ENCODE measurements around the gene PPP1R18.
"Not testable (repeated sequence)": the region's sequence is repeated elsewhere in the genome, so short reads cannot be mapped to it uniquely, and the experiment has no call there.

The PPP1R18 gene, protein sequence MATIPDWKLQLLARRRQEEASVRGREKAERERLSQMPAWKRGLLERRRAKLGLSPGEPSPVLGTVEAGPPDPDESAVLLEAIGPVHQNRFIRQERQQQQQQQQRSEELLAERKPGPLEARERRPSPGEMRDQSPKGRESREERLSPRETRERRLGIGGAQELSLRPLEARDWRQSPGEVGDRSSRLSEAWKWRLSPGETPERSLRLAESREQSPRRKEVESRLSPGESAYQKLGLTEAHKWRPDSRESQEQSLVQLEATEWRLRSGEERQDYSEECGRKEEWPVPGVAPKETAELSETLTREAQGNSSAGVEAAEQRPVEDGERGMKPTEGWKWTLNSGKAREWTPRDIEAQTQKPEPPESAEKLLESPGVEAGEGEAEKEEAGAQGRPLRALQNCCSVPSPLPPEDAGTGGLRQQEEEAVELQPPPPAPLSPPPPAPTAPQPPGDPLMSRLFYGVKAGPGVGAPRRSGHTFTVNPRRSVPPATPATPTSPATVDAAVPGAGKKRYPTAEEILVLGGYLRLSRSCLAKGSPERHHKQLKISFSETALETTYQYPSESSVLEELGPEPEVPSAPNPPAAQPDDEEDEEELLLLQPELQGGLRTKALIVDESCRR

GRCh38 chr6:30686009-30686907 is at the start of gene PPP1R18:
TSS of gene PPP1R18 (minus strand) at chr6:30686645. CDS start at chr6:30686018, 627 bp downstream.
- peak; percentile 31 for DNase-seq (ENCODE audit: low read depth)

- DNase-seq (ENCODE audit: low read depth): no peak
Measured at GRCh38 chr6:30735668-30736314, 49.3 kb upstream of the PPP1R18 start.

DNA sequence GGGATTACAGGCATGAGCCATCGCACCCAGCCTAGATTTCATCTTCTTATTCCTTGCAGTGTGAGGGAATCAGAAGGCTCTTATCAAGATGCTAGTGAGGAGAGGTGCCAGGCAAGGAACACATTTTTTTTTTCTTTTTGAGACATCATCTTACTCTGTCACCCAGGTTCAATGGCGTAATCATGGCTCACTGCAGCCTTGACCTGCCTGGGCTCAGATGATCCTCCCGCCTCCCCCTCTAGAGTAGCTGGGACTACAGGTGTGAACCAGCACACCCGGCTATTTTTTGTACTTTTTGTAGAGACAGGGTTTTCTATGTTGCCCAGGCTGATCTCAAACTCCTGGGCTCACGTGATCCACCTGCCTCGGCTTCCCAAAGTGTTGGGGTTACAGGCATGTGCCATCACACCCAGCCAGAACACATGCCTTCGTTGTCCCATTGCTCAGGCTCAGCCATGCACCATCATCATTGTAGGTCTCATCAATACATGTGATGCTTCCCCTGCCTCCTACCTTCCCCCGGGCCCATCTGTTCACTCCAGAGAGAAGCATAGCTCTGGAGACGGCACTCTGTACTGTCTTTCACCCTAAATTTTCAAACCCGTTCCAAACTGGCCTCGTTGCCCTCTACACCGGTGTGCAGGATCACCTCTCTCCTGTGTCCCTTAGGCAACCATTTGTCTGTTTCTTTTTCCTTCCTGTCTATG is 45.9 kb upstream of the PPP1R18 start:
- DNase-seq (ENCODE audit: low read depth): no peak

GRCh38 chr6:30730601-30731435 is 44.4 kb upstream of the PPP1R18 start:
- DNase-seq (ENCODE audit: low read depth): peak; percentile 69

- peak; percentile 80 for DNase-seq (ENCODE audit: low read depth)
Measured at GRCh38 chr6:30727920-30728553, 41.6 kb upstream of the PPP1R18 start.

DNA sequence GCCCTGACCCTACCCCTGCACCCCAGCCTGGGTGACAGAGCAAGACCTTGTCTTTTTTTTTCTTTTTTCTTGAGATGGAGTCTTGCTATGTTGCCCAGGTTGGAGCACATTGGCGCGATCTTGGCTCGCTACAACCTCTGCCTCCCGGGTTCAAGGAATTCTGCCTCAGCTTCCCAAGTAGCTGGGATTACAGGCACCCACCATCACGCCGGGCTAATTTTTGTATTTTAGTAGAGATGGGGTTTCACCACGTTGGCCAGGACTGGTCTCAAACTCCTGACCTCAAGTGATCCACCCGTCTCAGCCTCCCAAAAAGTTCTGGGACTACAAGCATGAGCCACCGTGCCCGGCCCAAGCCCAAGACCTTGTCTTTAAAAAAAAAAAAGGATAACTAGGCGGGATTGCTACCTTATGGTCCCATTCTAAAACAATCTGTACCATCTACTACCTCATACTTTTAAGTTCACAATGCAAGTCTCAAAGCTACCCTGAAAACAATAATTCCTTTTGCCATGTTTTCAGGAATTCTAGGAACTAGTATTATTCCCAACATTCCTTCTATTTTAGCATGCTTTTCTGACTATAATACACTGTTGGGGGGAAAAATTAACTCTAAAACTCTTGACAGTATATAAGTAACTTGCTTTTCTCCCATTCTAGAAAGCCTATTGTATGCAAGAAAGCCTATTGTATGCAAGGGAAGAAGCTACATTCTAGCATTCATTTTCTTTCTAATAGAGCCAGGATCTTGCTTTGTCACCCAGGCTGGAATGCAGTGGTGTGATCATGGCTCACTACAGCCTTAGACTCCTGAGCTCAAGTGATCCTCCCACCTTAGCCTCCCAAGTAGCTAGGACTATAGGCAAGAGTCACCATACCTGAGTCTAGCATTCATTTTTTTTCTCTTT is 40.3 kb upstream of the PPP1R18 start:
- no peak for DNase-seq (ENCODE audit: low read depth)

DNA sequence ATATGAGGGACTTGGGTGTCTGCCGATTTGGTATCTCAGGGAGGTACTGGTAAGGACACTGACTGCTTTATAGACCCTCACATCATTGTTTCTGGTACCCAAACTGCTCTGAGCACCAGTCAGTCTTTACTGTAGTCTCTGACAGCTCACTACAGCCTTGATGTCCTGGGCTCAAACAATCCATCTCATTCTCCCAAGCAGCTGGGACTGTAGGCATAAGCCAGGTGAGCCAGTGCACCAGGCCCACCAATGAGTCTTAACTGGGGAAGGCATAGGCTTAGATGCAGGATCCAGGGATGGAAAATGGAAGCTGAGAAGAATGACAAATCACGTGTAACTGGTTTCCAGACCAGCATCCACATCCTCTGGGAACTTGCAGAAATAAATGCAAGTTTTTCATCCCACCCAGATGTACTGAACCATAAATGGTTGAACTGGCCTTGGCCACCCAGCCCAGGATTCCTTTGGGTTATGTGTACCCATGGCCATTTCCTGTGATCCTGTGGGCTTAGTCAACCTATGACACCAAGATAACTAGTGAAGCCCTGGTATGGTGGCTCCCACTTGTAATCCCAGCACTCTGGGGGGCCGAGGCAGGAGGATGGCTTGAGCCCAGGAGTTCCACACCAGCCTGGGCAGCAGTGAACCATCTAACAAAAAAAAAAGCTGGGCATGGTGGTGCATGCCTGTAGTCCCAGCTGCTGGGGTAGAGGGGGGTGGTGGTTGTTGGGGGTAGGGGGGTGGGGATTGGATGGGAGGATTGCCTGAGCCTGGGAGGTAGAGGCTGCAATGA is 39.5 kb upstream of the PPP1R18 start:
- peak; percentile 67 for DNase-seq (ENCODE audit: low read depth)

DNA sequence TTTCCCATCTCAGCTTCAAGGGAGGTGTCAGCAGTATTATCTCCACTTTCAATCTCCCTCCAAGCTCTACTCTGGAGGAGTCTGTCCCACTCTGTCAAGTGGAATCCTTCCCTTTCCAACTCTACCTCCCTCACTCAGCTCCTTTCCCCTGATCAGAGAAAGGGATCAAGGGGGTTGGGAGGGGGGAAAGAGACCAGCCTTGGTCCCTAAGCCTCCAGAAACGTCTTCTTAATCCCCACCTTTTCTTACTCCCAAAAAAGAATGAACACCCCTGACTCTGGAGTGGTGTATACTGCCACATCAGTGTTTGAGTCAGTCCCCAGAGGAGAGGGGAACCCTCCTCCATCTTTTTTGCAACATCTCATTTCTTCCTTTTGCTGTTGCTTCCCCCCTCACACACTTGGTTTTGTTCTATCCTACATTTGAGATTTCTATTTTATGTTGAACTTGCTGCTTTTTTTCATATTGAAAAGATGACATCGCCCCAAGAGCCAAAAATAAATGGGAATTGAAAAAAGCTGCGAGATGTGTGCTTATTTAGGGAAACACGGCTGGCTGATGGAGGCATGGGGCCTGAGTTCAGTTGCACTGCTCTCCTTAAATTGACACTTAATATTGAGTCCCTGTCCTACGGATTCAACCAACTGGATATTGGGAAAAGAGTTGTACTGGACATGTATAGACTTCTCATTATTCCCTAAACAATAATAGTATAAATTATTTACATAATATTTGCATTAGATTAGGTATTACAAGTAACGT is 38.6 kb upstream of the PPP1R18 start:
- DNase-seq (ENCODE audit: low read depth): no peak

DNA sequence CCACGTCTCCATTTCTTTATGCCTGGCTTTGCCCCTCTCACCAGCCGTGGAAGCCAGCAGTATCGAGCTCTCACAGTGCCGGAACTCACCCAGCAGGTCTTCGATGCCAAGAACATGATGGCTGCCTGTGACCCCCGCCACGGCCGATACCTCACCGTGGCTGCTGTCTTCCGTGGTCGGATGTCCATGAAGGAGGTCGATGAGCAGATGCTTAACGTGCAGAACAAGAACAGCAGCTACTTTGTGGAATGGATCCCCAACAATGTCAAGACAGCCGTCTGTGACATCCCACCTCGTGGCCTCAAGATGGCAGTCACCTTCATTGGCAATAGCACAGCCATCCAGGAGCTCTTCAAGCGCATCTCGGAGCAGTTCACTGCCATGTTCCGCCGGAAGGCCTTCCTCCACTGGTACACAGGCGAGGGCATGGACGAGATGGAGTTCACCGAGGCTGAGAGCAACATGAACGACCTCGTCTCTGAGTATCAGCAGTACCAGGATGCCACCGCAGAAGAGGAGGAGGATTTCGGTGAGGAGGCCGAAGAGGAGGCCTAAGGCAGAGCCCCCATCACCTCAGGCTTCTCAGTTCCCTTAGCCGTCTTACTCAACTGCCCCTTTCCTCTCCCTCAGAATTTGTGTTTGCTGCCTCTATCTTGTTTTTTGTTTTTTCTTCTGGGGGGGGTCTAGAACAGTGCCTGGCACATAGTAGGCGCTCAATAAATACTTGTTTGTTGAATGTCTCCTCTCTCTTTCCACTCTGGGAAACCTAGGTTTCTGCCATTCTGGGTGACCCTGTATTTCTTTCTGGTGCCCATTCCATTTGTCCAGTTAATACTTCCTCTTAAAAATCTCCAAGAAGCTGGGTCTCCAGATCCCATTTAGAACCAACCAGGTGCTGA is 37.6 kb upstream of the PPP1R18 start:
- DNase-seq (ENCODE audit: low read depth): not testable (repeated sequence)

GRCh38 chr6:30723159-30723842 is 36.9 kb upstream of the PPP1R18 start:
- not testable (repeated sequence) for DNase-seq (ENCODE audit: low read depth)

DNA sequence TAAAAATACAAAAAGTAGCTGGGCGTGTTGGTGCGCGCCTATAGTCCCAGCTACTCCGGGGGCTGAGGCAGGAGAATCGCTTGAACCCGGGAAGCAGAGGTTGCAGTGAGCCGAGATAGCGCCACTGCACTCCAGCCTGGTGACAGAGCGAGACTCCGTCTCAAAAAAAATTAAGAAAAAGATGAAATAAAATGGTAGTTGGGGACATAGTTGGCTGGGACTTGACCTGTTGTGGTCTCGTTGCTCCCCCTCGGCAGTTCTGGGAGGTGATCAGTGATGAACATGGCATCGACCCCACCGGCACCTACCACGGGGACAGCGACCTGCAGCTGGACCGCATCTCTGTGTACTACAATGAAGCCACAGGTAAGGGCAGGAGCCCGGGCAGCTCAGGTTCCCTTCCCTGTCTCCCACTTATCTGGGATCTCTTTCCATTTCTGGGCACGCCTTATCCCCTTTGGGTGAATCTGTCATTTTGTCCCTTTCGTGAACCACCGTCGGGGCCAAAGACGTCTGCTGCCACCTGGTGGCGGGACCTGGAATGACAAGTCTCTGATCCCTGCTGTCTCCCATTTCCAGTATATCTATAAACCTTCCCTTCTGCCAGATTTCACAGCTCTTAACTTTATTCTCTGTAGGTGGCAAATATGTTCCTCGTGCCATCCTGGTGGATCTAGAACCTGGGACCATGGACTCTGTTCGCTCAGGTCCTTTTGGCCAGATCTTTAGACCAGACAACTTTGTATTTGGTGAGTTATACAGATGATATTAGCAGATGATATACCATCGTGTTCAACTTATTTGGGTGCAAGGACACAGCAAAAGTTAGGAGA is 36.1 kb upstream of the PPP1R18 start:
- peak; percentile 55 for DNase-seq (ENCODE audit: low read depth)

DNA sequence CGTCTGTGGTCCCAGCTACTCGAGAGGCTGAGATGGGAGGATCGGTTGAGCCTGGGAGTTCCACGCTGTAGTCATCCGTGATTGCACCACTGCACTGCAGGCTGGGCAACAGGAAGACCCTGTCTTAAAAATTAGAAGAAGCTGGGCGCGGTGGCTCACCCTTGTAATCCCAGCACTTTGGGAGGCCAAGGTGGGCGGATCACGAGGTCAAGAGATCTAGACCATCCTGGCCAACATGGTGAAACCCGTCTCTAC is 35.5 kb upstream of the PPP1R18 start:
- peak; percentile 76 for DNase-seq (ENCODE audit: low read depth)

DNA sequence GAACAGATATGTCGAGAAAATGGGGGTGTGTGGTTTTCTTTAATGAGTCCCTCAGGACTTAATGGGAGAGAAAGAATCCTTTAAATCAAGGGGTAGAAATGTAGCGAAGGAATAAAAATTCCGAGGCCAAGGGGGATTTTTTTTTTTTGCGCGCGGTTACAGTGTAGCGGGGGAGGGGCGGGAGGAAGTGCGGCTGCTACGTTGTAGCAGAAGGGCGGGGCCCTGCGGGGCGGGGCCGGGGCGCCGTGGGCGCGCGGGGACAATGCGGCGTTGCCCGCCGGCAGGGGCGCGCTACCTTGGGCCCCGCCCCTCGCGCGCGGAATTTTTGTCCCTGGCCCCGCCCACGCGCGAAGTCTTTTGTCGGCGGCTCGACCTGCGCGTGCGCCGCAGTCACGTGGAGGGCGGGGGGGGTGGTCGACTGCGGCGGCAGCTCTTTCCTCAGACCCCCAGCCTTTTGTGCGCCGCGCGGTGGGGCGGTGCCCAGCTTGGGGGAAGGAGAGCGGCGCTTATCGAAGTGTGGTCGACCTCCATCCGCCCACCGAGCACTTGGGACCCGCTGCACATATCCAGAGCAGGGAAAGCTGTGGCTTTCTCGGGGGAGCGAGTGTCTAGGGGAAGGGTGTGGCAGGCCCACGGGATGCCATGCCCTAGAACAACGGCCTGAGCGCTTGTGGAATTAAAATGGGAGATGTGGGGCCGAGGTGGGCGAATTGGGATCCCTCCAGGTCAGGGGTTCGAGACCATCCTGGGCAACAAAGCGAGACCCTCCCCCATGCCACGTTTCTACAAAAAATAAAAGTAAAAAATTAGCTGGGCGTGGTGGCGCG is 35.0 kb upstream of the PPP1R18 start:
- DNase-seq (ENCODE audit: low read depth): peak; percentile 81

- DNase-seq (ENCODE audit: low read depth): no peak
Measured at GRCh38 chr6:30720738-30721197, 34.3 kb upstream of the PPP1R18 start.
